ENCODE measurements around the gene RHBDD1.

- TF ChIP-seq CTCF (IDR thresholded peaks at IDR 0.05; ENCODE audit: extremely low read depth in 1 of 2, insufficient read depth in 1 of 2, low read depth in 1 of 2, low read length in 2 of 2) (no peak), POLR2A (IDR thresholded peaks at IDR 0.05; ENCODE audit: low read depth, low read length) (no peak), POLR2AphosphoS5 (IDR thresholded peaks at IDR 0.05; ENCODE audit: insufficient read depth, low read depth, low read length) (no peak), JUN (IDR thresholded peaks at IDR 0.05; ENCODE audit: borderline replicate concordance, insufficient read depth, insufficient read length, low read depth) (no peak), GATA2 (IDR thresholded peaks at IDR 0.05; ENCODE audit: insufficient read depth, insufficient read length, low read depth, low read length) (no peak), EZH2 (IDR thresholded peaks at IDR 0.05; ENCODE audit: borderline replicate concordance, low read depth, low read length, severe bottlenecking) (no peak), MYC (IDR thresholded peaks at IDR 0.05; ENCODE audit: low read depth, low read length) (no peak)
Measured at GRCh38 chr2:226847511-226847910, 11.7 kb downstream of the RHBDD1 start.
